ENCODE data around the gene NR1I3.
A peak's percentile ranks its signal among the peaks of the same experiment; 100 is the strongest.
"Not testable (repeated sequence)": the region's sequence is repeated elsewhere in the genome, so short reads cannot be mapped to it uniquely, and the experiment has no call there.

The NR1I3 gene

DNA sequence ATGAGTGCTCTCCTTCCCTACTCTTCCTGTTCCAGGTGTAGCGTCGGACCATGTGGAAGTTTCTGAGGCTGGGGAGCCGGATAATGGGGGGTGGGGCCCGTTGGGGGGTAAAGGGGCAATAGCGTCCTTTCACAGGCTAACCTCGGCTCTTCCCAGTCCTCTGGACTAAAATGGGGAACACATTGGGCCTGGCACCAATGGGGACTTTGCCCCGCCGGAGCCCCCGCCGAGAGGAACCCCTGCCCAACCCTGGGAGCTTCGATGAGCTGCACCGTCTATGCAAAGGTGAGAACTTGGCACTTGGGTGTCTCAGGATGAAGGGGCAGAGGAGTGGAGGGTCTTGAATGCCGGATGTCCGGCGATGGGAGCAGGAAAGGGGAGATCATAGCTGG, 11.7 kb downstream of the NR1I3 start:
- peaks cover 3% of the 10 kb centered on the region for H3K79me2 ChIP-seq (ENCODE audit: control insufficient read depth, insufficient read depth, low read length, unreplicated experiment)
- peaks cover 17% of the 10 kb centered on the region for H3K4me1 ChIP-seq (ENCODE audit: control insufficient read depth, insufficient read depth, low read length, unreplicated experiment)
- no peaks in the 10 kb centered on the region for H3K27me3 ChIP-seq (ENCODE audit: insufficient read depth, low read length)
- H2AFZ ChIP-seq (ENCODE audit: low read length, unreplicated experiment) = peak overlapping the region; percentile 98
- H3K27ac ChIP-seq (ENCODE audit: low read depth, low read length) = peak overlapping the region; percentile 52
- H3K4me3 ChIP-seq (ENCODE audit: low read depth, low read length) = peak overlapping the region; percentile 93
- no peaks in the 10 kb centered on the region for H3K36me3 ChIP-seq (ENCODE audit: insufficient read depth, low read length)

DNA sequence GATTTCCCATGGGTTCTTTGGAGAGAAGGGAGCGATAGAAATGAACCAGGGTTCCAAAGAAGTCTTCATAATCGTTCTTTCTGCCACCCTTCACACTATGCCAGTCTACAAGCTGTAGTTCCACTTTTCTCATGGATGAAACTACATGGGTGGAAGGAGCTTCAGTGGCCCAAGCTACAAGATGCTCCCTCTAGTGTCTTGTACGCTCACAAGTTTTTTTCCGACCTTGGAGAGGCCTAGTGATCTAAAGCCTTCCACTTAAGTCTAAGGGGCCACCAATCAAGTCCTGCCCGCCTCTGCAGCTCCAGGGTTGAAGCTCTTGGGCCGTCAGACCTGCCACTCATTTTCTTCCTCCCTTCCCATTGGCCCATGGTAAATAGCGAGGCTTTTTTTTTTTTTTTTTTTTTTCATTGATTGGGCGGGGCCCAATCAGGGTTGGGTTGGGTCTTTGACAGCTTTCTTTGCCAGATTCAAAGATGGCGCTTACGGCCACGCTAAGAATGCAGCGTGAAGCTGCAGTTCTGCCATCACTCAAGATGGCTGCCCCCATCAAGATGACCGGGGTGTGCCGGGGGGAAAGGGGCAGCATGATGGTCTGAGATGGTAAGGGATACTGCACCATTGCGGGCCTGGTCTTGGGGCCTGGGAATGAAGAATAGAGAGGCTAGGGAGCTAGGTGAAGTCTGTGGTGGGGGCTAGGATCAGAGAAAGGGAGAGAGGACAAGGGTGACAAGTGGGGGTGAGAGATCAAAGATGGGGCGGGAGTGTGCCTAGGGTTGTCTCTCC, 12.3 kb downstream of the NR1I3 start, which contains the start of gene TOMM40L:
TOMM40L (plus strand) TSS at position 527 of the 786 bp plus-strand sequence. CDS start 430 bp downstream, outside the sequence.
- Histone ChIP-seq H3K27me3 (ENCODE audit: insufficient read depth, low read length) (no peaks in the 10 kb centered on the region), H3K79me2 (ENCODE audit: control insufficient read depth, insufficient read depth, low read length, unreplicated experiment) (peaks cover 3% of the 10 kb centered on the region), H3K4me1 (ENCODE audit: control insufficient read depth, insufficient read depth, low read length, unreplicated experiment) (peaks cover 17% of the 10 kb centered on the region), H2AFZ (ENCODE audit: low read length, unreplicated experiment) (peak within 1 kb of the TSS; percentile 98), H3K36me3 (ENCODE audit: insufficient read depth, low read length) (no peaks in the 10 kb centered on the region), H3K4me3 (ENCODE audit: low read depth, low read length) (peak within 1 kb of the TSS; percentile 93), H3K27ac (ENCODE audit: low read depth, low read length) (peak within 1 kb of the TSS; percentile 52)

DNA sequence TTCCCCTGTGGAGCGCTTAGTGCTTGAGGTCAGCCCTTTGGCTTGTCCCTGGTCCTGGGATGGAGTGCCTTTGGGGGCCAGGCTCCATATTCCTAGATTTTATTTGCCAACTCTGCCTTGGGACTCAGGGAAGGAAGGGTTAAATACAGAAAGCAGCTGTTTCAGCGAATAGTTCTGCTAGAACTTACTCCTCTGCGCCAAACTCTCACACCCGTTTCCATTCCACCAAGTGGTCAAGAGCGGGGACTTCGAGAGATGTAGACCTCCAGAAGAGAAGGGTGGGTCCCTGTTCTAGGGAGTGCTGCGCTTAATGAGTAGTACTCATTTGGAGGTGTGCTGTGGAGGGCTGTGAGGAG, 12.8 kb downstream of the NR1I3 start:
- Histone ChIP-seq H3K36me3 (ENCODE audit: insufficient read depth, low read length) (no peaks in the 10 kb centered on the region), H3K4me3 (ENCODE audit: low read depth, low read length) (peak overlapping the region; percentile 10; the same call in 1 of the 2 replicates), H3K4me1 (ENCODE audit: control insufficient read depth, insufficient read depth, low read length, unreplicated experiment) (peaks cover 17% of the 10 kb centered on the region), H3K79me2 (ENCODE audit: control insufficient read depth, insufficient read depth, low read length, unreplicated experiment) (peaks cover 3% of the 10 kb centered on the region), H2AFZ (ENCODE audit: low read length, unreplicated experiment) (peak overlapping the region; percentile 76), H3K27me3 (ENCODE audit: insufficient read depth, low read length) (no peaks in the 10 kb centered on the region), H3K27ac (ENCODE audit: low read depth, low read length) (peak overlapping the region; percentile 36; the same call in 1 of the 2 replicates)

DNA sequence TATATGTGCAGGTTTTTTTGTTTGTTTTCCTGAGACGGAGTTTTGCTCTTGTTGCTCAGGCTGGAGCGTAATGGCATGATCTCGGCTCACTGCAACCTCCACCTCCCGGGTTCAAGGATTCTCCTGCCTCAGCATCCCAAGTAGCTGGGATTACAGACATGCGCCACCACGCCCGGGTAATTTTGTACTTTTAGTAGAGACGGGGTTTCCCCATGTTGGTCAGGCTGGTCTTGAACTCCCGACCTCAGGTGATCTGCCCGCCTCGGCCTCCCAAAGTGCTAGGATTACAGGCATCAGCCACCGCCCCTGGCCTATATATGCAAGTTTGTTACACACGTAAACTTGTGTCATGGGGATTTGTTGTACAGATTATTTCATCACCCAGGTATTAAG, 13.3 kb downstream of the NR1I3 start:
- not testable (repeated sequence) for H2AFZ ChIP-seq (ENCODE audit: low read length, unreplicated experiment); H3K79me2 ChIP-seq (ENCODE audit: control insufficient read depth, insufficient read depth, low read length, unreplicated experiment); H3K36me3 ChIP-seq (ENCODE audit: insufficient read depth, low read length); H3K4me3 ChIP-seq (ENCODE audit: low read depth, low read length); H3K27ac ChIP-seq (ENCODE audit: low read depth, low read length); H3K27me3 ChIP-seq (ENCODE audit: insufficient read depth, low read length)
- H3K4me1 ChIP-seq (ENCODE audit: control insufficient read depth, insufficient read depth, low read length, unreplicated experiment) = peaks cover 17% of the 10 kb centered on the region

DNA sequence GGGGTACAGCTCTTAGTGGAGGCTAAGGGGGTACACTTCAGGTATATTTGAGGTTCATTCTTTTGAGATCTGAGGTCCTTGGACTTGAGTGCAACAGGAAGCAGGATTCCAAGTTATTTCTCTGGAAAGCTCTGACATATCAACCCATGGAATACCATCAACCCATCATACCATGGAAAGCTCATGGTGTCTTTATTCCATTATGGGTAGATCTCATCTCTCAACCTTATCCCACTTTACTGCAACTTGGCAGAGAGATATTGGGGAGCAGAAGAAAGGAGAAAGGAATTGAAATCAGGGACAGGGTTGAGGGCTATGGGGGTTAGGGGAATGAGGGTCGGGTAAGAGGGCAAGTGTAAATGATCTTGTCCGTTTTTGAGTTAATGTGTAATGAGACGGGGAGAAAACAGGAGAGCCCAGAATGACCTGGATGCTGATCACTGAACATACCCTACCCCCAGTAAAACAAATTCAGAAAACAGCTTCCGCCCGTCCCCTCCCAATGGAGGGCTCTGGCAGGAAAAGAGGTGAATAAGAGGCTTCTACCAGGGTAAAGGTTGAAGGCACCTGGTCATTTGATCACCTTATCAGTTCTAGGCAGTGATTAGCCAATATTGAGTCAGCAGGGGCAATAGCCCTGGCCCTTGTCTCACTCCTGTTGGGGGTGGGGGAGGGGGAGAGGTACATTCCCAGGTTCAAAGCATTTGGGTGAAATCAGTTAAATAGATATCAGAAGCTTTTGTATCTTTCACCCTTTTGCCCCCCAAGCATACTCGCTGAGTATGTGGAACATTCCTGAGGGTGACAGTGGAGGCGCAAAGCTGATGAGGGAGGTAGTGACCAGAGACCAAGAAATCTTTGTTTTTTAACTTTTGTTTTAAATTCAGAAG, 14.0 kb downstream of the NR1I3 start:
- no peaks in the 10 kb centered on the region for H3K36me3 ChIP-seq (ENCODE audit: insufficient read depth, low read length)
- H3K27ac ChIP-seq (ENCODE audit: low read depth, low read length) = no peak overlapping the region
- H3K27me3 ChIP-seq (ENCODE audit: insufficient read depth, low read length) = no peaks in the 10 kb centered on the region
- H2AFZ ChIP-seq (ENCODE audit: low read length, unreplicated experiment) = no peak overlapping the region
- peaks cover 17% of the 10 kb centered on the region for H3K4me1 ChIP-seq (ENCODE audit: control insufficient read depth, insufficient read depth, low read length, unreplicated experiment)
- peaks cover 3% of the 10 kb centered on the region for H3K79me2 ChIP-seq (ENCODE audit: control insufficient read depth, insufficient read depth, low read length, unreplicated experiment)
- no peak overlapping the region for H3K4me3 ChIP-seq (ENCODE audit: low read depth, low read length)

DNA sequence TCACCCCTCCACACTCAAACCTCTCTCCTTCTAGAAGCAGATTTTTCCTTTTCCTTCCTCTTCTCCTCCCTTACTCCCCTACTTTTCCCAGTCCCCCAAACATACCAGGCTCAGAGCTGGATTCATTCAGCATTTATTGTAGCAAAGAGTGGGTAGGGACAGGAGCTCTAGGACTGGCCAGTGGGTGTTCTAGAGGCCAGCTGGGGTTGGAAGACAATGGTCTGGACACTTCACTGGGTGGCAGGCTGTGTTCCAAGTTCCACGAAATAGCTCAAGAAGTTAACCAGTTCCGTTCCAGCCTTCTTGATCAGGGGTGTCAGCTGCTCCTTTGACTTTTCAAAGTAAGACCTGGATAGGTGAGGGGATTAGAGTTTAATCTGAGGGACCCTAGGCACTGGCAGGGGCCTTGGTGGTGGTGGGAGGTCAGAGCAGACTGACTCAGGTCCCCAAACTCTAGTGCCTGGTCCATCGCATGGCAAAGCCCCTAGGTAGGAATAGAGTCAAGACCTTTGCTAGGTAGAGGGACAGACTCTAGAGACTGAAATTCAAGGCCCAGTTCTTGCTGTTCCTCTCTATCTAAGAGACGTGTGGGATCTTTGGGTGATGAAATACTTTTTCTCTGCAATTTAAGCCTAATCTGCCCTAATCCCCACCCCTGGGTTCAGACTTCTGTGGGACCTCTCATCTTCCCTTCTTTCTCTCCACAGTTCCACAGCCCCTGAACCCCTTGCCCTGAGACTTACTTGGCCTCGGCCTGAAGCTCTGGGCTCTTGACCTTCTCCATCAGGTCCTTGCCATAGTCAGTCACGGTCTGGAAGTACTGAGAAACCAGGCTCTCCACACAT, 15.6 kb downstream of the NR1I3 start:
- H3K79me2 ChIP-seq (ENCODE audit: control insufficient read depth, insufficient read depth, low read length, unreplicated experiment) = peaks cover 3% of the 10 kb centered on the region
- no peak overlapping the region for H2AFZ ChIP-seq (ENCODE audit: low read length, unreplicated experiment)
- H3K4me1 ChIP-seq (ENCODE audit: control insufficient read depth, insufficient read depth, low read length, unreplicated experiment) = peaks cover 22% of the 10 kb centered on the region
- no peaks in the 10 kb centered on the region for H3K36me3 ChIP-seq (ENCODE audit: insufficient read depth, low read length)
- H3K27ac ChIP-seq (ENCODE audit: low read depth, low read length) = no peak overlapping the region
- H3K27me3 ChIP-seq (ENCODE audit: insufficient read depth, low read length) = no peaks in the 10 kb centered on the region
- no peak overlapping the region for H3K4me3 ChIP-seq (ENCODE audit: low read depth, low read length)

DNA sequence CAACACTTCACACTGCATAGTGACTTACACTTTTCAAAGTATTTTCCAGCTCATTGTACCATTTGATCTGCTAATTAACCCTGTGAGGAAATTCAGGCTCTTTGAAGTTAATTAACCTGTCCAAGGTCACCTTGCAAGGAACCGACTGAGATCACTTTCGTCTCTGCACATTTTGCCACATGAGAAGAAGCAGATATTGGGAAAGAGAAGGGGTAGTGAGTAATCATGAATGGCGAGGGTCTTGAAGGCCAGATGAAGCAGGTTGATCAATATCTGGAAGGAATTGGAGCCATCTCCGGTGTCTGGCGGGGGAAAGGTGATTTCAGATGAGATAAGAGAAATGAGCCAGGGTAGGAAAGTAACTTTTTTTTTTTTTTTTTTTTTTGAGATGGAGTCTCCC, 18.0 kb downstream of the NR1I3 start:
- no peak overlapping the region for H2AFZ ChIP-seq (ENCODE audit: low read length, unreplicated experiment)
- H3K4me1 ChIP-seq (ENCODE audit: control insufficient read depth, insufficient read depth, low read length, unreplicated experiment) = peaks cover 23% of the 10 kb centered on the region
- H3K36me3 ChIP-seq (ENCODE audit: insufficient read depth, low read length) = no peaks in the 10 kb centered on the region

DNA sequence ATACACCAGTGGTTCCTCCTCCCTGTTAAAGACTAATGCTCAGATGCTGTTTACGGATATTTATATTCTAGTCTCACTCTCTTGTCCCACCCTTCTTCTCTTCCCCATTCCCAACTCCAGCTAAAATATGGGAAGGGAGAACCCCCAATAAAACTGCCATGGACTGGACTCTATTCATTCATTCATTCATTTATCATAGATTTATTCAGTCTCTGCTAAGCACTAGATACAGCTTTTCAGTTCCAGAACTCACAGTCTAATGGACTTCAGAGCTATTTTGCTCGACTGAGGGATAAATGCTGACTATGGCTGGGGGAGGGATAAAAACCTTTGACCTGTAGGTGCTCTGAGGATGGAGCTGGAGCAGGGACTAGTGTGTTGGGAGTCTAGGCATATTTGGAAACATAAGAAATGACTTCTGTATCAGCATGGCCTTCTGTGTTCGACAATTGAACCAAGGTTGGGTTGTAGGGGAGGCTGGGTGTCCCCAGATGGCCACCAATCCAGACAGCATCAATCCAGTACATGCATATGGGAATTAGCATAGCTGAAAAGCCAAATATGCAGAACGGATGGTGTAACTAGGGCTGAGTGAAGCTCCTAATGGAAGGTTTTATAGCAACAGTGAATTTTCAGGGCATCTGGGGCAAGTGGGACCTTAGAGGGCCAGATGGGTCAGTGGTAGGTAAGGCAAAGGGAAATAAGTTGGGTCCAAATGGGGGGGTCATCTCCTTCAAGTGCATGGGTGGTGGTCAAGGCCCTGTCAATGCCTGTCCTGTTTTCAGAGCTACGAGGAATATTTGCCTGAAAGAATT, 18.7 kb downstream of the NR1I3 start:
- Histone ChIP-seq H2AFZ (ENCODE audit: low read length, unreplicated experiment) (no peak overlapping the region), H3K27ac (ENCODE audit: low read depth, low read length) (no peak overlapping the region), H3K4me1 (ENCODE audit: control insufficient read depth, insufficient read depth, low read length, unreplicated experiment) (peaks cover 22% of the 10 kb centered on the region), H3K36me3 (ENCODE audit: insufficient read depth, low read length) (no peaks in the 10 kb centered on the region), H3K79me2 (ENCODE audit: control insufficient read depth, insufficient read depth, low read length, unreplicated experiment) (no peaks in the 10 kb centered on the region), H3K4me3 (ENCODE audit: low read depth, low read length) (no peak overlapping the region), H3K27me3 (ENCODE audit: insufficient read depth, low read length) (no peaks in the 10 kb centered on the region)

More for the DNA sequence above, 18.0 kb downstream of the NR1I3 start:
- H3K4me3 ChIP-seq (ENCODE audit: low read depth, low read length) = no peak overlapping the region
- H3K27me3 ChIP-seq (ENCODE audit: insufficient read depth, low read length) = no peaks in the 10 kb centered on the region
- H3K27ac ChIP-seq (ENCODE audit: low read depth, low read length) = no peak overlapping the region
- no peaks in the 10 kb centered on the region for H3K79me2 ChIP-seq (ENCODE audit: control insufficient read depth, insufficient read depth, low read length, unreplicated experiment)

DNA sequence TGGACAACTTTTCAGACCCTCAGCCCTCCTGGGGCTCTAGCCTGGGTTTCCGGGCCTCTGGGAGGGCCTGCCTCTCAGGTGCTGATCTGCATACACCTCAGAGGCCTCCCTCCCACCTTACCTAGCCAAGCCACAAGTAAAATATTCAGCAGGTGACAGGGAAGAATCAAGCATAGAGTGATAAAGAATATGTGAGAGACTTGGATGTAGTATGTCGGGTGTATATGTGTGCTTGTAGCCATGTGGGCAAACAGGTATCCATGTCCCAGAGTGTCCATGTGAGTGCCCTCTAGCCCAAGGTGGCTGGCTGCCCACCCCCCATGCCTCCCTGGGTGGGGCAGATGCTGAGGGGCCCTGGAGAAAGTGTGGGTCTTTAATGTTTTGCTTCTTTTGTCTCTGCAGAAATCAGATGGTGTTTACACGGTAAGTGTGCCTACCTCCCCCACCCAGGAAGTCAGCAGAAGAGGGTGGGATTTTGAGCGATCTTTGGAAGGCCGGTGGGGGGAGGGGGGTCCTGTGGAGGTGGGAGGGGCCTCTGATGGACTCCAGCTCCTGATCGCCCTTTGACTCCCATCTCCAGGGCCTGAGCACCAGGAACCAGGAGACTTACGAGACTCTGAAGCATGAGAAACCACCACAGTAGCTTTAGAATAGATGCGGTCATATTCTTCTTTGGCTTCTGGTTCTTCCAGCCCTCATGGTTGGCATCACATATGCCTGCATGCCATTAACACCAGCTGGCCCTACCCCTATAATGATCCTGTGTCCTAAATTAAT, 19.5 kb downstream of the NR1I3 start:
- Histone ChIP-seq H3K4me3 (ENCODE audit: low read depth, low read length) (no peak overlapping the region), H3K36me3 (ENCODE audit: insufficient read depth, low read length) (peaks cover 6% of the 10 kb centered on the region; the same call in 1 of the 2 replicates), H2AFZ (ENCODE audit: low read length, unreplicated experiment) (no peak overlapping the region), H3K79me2 (ENCODE audit: control insufficient read depth, insufficient read depth, low read length, unreplicated experiment) (no peaks in the 10 kb centered on the region), H3K4me1 (ENCODE audit: control insufficient read depth, insufficient read depth, low read length, unreplicated experiment) (peaks cover 22% of the 10 kb centered on the region), H3K27me3 (ENCODE audit: insufficient read depth, low read length) (no peaks in the 10 kb centered on the region), H3K27ac (ENCODE audit: low read depth, low read length) (peak overlapping the region; percentile 99)

All from ACC112 (cell line).